Lower lobe of right lung (tissue), 2 donors: ENCODE data around the gene SPACA4. TPM values are rescaled to one million over a fixed set of nuclear protein-coding genes. Genes with fewer than 3 reads are reported as not detected.

Experiments used
- ATAC-seq, 2 donors: fragments of 200-7000 bp; cut with Tn5 transposase; one replicate each; pipeline ENCODE4 v1.9.1; 2020 to 2022; ENCODE audit warnings: mild to moderate bottlenecking in 2 of 2, moderate library complexity in 2 of 2
- DNase-seq: peaks from one replicate; pipeline ENCODE4 v3.0.0-alpha.2; 2020
- H3K27ac ChIP-seq: fragments of 200-600 bp; one replicate; pipeline ENCODE4 v1.8.0; 2022
- H3K27me3 ChIP-seq: fragments of 200-600 bp; one replicate; pipeline ENCODE4 v1.8.0; 2022; ENCODE audit warnings: low read depth
- H3K36me3 ChIP-seq: fragments of 200-600 bp; one replicate; pipeline ENCODE4 v1.8.0; 2022; ENCODE audit warnings: mild to moderate bottlenecking
- H3K4me1 ChIP-seq: fragments of 200-600 bp; one replicate; pipeline ENCODE4 v1.8.0; 2022
- H3K4me3 ChIP-seq: fragments of 200-600 bp; one replicate; pipeline ENCODE4 v1.8.0; 2022; ENCODE audit warnings: mild to moderate bottlenecking
- H3K9me3 ChIP-seq: fragments of 200-600 bp; one replicate; pipeline ENCODE4 v1.8.0; 2022
- CTCF ChIP-seq: fragments of 200-600 bp; IDR thresholded peaks from one replicate; pipeline ENCODE4 v1.8.0; 2022; ENCODE audit warnings: antibody characterized with exemption, mild to moderate bottlenecking
- intact Hi-C: fragments of 100-400 bp; cut with DNase I; formaldehyde crosslinking; loops from one replicate; pipeline ENCODE4 v1.11.0; 2022
- total RNA-seq: library from RNA; stranded (reverse); fragmentation: NEBNext Ultra II Directional; extraction: Animal tissue kit (Norgen Biotek cat#: 25700); gene quantifications from one replicate; pipeline ENCODE4 v1.2.1, GENCODE V29; 2021
- donor health status: DM: no; HTN: yes; CAD: no; lungs with severe emphysema.

The SPACA4 gene
- total RNA-seq, 1 donor from 2014 or later, result not detected

DNA sequence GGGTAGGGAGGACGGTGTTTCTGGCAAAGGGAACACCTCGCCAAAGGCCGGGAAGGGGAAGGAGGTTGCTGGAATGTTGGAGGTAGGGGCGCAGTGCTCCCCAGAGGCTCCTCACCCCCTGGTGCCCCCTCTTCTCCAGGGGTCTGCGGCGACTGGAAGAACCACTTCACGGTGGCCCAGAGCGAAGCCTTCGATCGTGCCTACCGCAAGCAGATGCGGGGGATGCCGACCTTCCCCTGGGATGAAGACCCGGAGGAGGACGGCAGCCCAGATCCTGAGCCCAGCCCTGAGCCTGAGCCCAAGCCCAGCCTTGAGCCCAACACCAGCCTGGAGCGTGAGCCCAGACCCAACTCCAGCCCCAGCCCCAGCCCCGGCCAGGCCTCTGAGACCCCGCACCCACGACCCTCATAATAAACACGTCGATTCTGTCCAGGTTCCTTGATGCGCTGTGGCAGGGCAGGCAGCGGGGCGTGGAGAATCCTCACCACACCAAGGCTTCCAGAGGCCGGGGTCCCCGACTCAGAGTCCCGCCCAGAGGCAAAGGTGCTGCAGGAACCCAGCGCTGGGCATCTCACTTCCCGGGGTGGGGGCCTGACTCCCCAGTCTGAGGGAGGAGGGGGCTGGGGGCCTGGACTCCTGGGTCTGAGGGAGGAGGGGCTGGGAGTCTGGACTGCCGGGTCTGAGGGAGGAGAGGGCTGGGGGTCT is 7.4 kb upstream of the SPACA4 start:
- intact Hi-C loops, result no loop called here
- no peak for DNase-seq
- no peak for TF ChIP-seq CTCF

GRCh38 chr19:48600679-48601417 is 5.7 kb upstream of the SPACA4 start:
- Histone ChIP-seq H3K4me1 (no peaks in the 10 kb centered on the region), H3K9me3 (no peaks in the 10 kb centered on the region), H3K27me3 (no peaks in the 10 kb centered on the region), H3K4me3 (no peak overlapping the region), H3K36me3 (no peaks in the 10 kb centered on the region), H3K27ac (no peak overlapping the region)
- ATAC-seq (peak in 1 of 2 donors; percentile 13), DNase-seq (no peak)
- intact Hi-C loops, result no loop called here
- TF ChIP-seq CTCF, result no peak

More for the DNA sequence above, 7.4 kb upstream of the SPACA4 start:
- Histone ChIP-seq H3K4me1 (no peaks in the 10 kb centered on the region), H3K4me3 (no peak overlapping the region), H3K9me3 (no peaks in the 10 kb centered on the region), H3K36me3 (no peaks in the 10 kb centered on the region), H3K27me3 (no peaks in the 10 kb centered on the region), H3K27ac (no peak overlapping the region)
- ATAC-seq, result no peak

GRCh38 chr19:48603001-48603400 is 3.5 kb upstream of the SPACA4 start:
- H3K27me3 ChIP-seq, result no peaks in the 10 kb centered on the region
- H3K9me3 ChIP-seq, result no peaks in the 10 kb centered on the region
- no peak for TF ChIP-seq CTCF
- no peak overlapping the region for H3K4me3 ChIP-seq
- DNase-seq (no peak), ATAC-seq (no peak)
- H3K27ac ChIP-seq, result no peak overlapping the region
- no peaks in the 10 kb centered on the region for H3K4me1 ChIP-seq
- intact Hi-C loops, result no loop called here
- no peaks in the 10 kb centered on the region for H3K36me3 ChIP-seq

GRCh38 chr19:48603449-48603848 is 3.1 kb upstream of the SPACA4 start:
- no peak overlapping the region for H3K4me3 ChIP-seq
- H3K27ac ChIP-seq, result no peak overlapping the region
- no peaks in the 10 kb centered on the region for H3K9me3 ChIP-seq
- H3K36me3 ChIP-seq, result no peaks in the 10 kb centered on the region
- ATAC-seq (no peak), DNase-seq (no peak)
- no peaks in the 10 kb centered on the region for H3K4me1 ChIP-seq
- intact Hi-C loops, result no loop called here
- no peaks in the 10 kb centered on the region for H3K27me3 ChIP-seq
- TF ChIP-seq CTCF, result no peak

GRCh38 chr19:48603850-48604249 is 2.7 kb upstream of the SPACA4 start:
- Histone ChIP-seq H3K27ac (no peak overlapping the region), H3K4me3 (no peak overlapping the region), H3K9me3 (no peaks in the 10 kb centered on the region), H3K36me3 (no peaks in the 10 kb centered on the region), H3K4me1 (no peaks in the 10 kb centered on the region), H3K27me3 (no peaks in the 10 kb centered on the region)
- TF ChIP-seq CTCF, result no peak
- intact Hi-C loops, result no loop called here
- ATAC-seq (no peak), DNase-seq (no peak)
